Calu3 (cell line): Measurements from ENCODE around the gene SLC8A2. TPM values are rescaled to one million over a fixed set of nuclear protein-coding genes. Genes with fewer than 3 reads are reported as not detected.

Source experiments
- BruUV-seq: library from RNA; stranded (reverse); fragments of 400-500 nt; replicated peaks from 2 replicates; lab custom pipeline; 2021; lab: Mats Ljungman, UMichigan
- CTCF ChIA-PET: fragments of 300-600 bp; sonication (Branson Sonifier 250); formaldehyde crosslinking; loops from one replicate; lab custom pipeline; 2022; ENCODE audit warnings: antibody characterized with exemption; lab: Charles Lee
- DNase-seq: peaks from one replicate; pipeline ENCODE4 v3.0.0; 2022
- H3K27ac Mint-ChIP-seq: one replicate; pipeline ENCODE4 v1.8.0; 2022; ENCODE audit warnings: mixed read lengths; ENCODE audit not compliant: unreplicated experiment
- H3K27me3 Mint-ChIP-seq: one replicate; pipeline ENCODE4 v1.8.0; 2022; ENCODE audit warnings: mixed read lengths; ENCODE audit not compliant: unreplicated experiment
- H3K36me3 Mint-ChIP-seq: one replicate; pipeline ENCODE4 v1.8.0; 2022; ENCODE audit warnings: mild to moderate bottlenecking, moderate library complexity, mixed read lengths; ENCODE audit not compliant: insufficient read depth, unreplicated experiment
- H3K4me1 Mint-ChIP-seq: one replicate; pipeline ENCODE4 v1.8.0; 2022; ENCODE audit warnings: mild to moderate bottlenecking, low read depth, mixed read lengths; ENCODE audit not compliant: unreplicated experiment
- H3K4me3 Mint-ChIP-seq: one replicate; pipeline ENCODE4 v1.8.0; 2022; ENCODE audit warnings: mild to moderate bottlenecking, low read depth, moderate library complexity, mixed read lengths; ENCODE audit not compliant: unreplicated experiment
- H3K9me3 Mint-ChIP-seq: one replicate; pipeline ENCODE4 v1.8.0; 2022; ENCODE audit warnings: low read depth, mixed read lengths; ENCODE audit not compliant: unreplicated experiment
- intact Hi-C: fragments of 100-400 bp; cut with micrococcal nuclease; formaldehyde crosslinking; loops from one replicate; pipeline ENCODE4 v1.10.0; 2022; ENCODE audit not compliant: unreplicated experiment
- total RNA-seq: library from RNA; stranded (reverse); gene quantifications from 2 replicates; pipeline ENCODE4 v1.2.3, GENCODE V29; 2022
- TF ChIP-seq, protein P1 (sequence below): fragments of 200-600 bp; IDR thresholded peaks from one replicate; pipeline ENCODE4 v1.8.0; 2022; ENCODE audit warnings: antibody characterized with exemption; ENCODE audit not compliant: unreplicated experiment

The SLC8A2 gene
- total RNA-seq, 1 experiment from 2014 or later = 0.33 TPM

DNA sequence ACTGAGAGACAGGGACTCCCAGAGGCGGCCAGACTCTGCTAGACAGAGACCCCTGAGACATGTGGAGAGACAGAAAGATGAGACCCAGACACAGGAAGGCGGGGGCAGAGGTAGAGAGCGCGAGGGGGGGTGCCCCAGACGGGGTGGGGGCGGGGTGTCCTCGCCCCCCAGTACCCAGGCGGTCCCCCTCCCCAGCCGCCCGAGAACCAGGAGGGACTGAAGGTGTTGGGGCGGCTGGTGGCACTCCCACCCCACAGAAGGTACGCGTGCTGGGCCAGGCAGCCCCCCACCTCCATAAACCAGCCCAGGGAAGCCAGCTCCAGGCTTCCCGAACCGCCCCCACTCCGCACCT, 336 bp downstream of the SLC8A2 start:
- DNase-seq = no peak
- no peaks in the 10 kb centered on the region for H3K9me3 Mint-ChIP-seq
- peaks cover 4% of the 10 kb centered on the region for H3K36me3 Mint-ChIP-seq
- no peak overlapping the region for H3K4me3 Mint-ChIP-seq
- peak overlapping the region; percentile 1 for H3K27ac Mint-ChIP-seq
- CTCF ChIA-PET = no interaction called here
- TF ChIP-seq, protein P1, sequence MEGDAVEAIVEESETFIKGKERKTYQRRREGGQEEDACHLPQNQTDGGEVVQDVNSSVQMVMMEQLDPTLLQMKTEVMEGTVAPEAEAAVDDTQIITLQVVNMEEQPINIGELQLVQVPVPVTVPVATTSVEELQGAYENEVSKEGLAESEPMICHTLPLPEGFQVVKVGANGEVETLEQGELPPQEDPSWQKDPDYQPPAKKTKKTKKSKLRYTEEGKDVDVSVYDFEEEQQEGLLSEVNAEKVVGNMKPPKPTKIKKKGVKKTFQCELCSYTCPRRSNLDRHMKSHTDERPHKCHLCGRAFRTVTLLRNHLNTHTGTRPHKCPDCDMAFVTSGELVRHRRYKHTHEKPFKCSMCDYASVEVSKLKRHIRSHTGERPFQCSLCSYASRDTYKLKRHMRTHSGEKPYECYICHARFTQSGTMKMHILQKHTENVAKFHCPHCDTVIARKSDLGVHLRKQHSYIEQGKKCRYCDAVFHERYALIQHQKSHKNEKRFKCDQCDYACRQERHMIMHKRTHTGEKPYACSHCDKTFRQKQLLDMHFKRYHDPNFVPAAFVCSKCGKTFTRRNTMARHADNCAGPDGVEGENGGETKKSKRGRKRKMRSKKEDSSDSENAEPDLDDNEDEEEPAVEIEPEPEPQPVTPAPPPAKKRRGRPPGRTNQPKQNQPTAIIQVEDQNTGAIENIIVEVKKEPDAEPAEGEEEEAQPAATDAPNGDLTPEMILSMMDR = no peak
- H3K27me3 Mint-ChIP-seq = peaks cover 73% of the 10 kb centered on the region
- BruUV-seq = no TSS peak
- intact Hi-C loops = no loop called here
- peaks cover 9% of the 10 kb centered on the region for H3K4me1 Mint-ChIP-seq

- Mint-ChIP-seq H3K36me3 (peaks cover 4% of the 10 kb centered on the region), H3K9me3 (no peaks in the 10 kb centered on the region), H3K4me3 (no peak overlapping the region), H3K27ac (peak overlapping the region; percentile 1), H3K4me1 (peaks cover 9% of the 10 kb centered on the region), H3K27me3 (peaks cover 81% of the 10 kb centered on the region)
- DNase-seq = no peak
- CTCF ChIA-PET = no interaction called here
- TF ChIP-seq, protein P1 = no peak
- BruUV-seq = no TSS peak
- intact Hi-C loops = no loop called here
Measured at GRCh38 chr19:47470447-47471195, 1.1 kb downstream of the SLC8A2 start.

DNA sequence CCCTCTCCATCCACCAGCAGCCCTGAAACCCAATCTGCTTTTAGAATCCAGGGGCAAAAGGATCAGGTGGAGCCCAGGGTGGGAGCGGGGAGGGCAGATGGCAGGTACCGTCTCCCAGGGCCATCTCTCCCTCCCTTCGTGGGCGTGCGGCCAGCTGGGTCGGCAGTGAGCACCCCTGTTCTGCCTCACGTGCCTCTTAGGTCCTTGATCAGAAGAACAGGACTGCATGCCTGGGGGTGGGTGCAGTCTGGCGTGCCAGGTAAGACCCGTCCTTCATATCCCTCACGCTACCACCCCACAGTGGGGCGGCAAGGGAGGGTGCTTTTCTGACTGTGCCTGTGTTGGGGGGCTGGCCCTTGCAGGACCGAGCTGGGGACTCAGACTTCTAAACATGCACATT, 2.0 kb downstream of the SLC8A2 start:
- Mint-ChIP-seq H3K9me3 (no peaks in the 10 kb centered on the region), H3K4me1 (peaks cover 9% of the 10 kb centered on the region), H3K27me3 (peaks cover 84% of the 10 kb centered on the region), H3K36me3 (no peaks in the 10 kb centered on the region), H3K27ac (no peak overlapping the region), H3K4me3 (no peak overlapping the region)
- CTCF ChIA-PET = no interaction called here
- intact Hi-C loops = no loop called here
- TF ChIP-seq, protein P1 = no peak
- DNase-seq = no peak
- no TSS peak for BruUV-seq

DNA sequence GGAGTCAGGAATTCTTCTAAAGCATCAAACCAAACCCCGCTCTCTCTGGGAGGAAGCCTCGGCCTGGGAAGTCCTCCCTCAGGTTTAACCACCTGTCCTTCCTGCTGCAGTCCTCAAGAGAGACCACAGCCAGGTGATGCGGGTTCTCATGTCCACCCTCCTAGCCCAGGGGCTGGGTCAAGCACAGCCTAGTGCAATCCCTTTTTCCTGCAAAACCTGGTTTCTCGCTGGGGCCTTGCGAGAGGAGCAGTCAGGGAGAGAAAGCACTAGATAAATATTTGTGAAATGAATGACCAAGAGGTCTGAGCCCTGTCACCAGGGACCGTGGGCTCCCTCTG, 2.4 kb downstream of the SLC8A2 start:
- H3K4me1 Mint-ChIP-seq = peaks cover 9% of the 10 kb centered on the region
- intact Hi-C loops = no loop called here
- no peak overlapping the region for H3K4me3 Mint-ChIP-seq
- H3K27me3 Mint-ChIP-seq = peaks cover 84% of the 10 kb centered on the region
- TF ChIP-seq, protein P1 = no peak
- no peak for DNase-seq
- BruUV-seq = no TSS peak
- CTCF ChIA-PET = no interaction called here
- no peak overlapping the region for H3K27ac Mint-ChIP-seq
- H3K9me3 Mint-ChIP-seq = no peaks in the 10 kb centered on the region
- H3K36me3 Mint-ChIP-seq = no peaks in the 10 kb centered on the region
